Measurements from ENCODE around the gene C2CD2. TPM values are rescaled to one million over a fixed set of nuclear protein-coding genes. Genes with fewer than 3 reads are reported as not detected.
"Not testable (repeated sequence)": the region's sequence is repeated elsewhere in the genome, so short reads cannot be mapped to it uniquely, and the experiment has no call there.

The C2CD2 gene
- total RNA-seq, 1 experiment from 2014 or later = 21.7 TPM

- DNase-seq (ENCODE audit: low read depth) = no peak
Measured at GRCh38 chr21:41975391-41976272, 21.8 kb upstream of the C2CD2 start.

DNA sequence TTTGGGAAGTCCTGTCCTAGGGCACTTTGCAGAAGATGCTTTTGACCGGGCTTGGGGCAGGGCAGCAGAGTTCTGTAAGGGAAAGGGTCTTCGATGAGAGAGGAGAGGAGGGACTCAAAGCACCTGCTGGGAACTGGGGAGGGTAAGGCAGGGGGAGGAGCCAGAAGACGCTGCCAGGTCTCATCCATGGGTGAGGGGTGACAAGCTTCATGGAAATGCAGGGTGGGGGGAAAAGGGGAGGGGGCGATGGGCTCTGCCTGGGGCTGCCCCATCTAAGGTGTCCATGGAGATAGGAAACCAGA lies 20.9 kb upstream of the C2CD2 start:
- DNase-seq (ENCODE audit: low read depth) = no peak

DNA sequence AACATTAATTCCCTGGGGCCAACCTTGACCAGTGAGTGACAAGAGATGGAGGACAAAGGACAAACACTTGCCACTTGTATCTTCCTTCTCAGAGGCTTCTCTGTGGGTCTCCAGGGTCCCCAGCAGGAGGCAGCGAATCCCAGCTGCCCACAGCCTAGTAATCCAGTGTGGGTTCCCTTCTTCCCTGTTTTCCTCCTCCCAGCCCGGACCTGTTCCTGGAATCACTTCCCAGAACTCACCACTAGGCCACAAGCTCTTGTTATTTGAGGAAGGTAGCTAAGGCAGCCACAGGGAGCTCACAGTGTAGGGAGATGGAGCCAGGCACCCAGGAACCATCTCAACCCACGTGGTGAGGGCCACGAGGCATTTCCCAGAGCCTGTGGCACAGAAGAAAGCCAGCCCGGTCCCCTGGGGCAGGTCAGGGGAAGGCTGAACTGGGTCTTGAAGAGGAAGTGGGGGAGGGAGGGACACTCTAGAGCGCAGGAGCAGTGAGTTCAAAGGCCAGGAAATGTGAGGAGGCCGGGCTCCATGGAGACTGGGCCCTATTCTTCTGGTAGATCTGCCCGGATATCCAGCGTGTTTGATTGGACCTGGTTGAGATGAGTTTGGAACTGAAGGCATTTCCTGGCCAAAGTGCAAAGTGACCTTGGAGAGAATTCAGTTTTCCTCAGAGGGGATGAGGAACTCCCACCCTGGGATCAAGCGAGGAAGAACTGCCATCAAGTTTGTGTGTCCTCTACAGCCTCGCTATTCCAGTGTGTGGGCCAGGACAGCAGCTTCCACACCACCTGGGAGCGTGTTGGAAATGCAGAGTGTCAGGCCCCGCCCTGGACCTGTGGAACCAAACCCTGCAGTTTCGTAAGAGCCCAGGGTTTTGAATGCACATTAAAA lies 20.3 kb upstream of the C2CD2 start:
- DNase-seq (ENCODE audit: low read depth) = no peak

GRCh38 chr21:41973427-41973831 lies 19.6 kb upstream of the C2CD2 start:
- DNase-seq (ENCODE audit: low read depth) = no peak

GRCh38 chr21:41972511-41973205 lies 18.8 kb upstream of the C2CD2 start:
- no peak for DNase-seq (ENCODE audit: low read depth)

GRCh38 chr21:41971891-41972290 lies 18.1 kb upstream of the C2CD2 start:
- no peak for DNase-seq (ENCODE audit: low read depth)

DNA sequence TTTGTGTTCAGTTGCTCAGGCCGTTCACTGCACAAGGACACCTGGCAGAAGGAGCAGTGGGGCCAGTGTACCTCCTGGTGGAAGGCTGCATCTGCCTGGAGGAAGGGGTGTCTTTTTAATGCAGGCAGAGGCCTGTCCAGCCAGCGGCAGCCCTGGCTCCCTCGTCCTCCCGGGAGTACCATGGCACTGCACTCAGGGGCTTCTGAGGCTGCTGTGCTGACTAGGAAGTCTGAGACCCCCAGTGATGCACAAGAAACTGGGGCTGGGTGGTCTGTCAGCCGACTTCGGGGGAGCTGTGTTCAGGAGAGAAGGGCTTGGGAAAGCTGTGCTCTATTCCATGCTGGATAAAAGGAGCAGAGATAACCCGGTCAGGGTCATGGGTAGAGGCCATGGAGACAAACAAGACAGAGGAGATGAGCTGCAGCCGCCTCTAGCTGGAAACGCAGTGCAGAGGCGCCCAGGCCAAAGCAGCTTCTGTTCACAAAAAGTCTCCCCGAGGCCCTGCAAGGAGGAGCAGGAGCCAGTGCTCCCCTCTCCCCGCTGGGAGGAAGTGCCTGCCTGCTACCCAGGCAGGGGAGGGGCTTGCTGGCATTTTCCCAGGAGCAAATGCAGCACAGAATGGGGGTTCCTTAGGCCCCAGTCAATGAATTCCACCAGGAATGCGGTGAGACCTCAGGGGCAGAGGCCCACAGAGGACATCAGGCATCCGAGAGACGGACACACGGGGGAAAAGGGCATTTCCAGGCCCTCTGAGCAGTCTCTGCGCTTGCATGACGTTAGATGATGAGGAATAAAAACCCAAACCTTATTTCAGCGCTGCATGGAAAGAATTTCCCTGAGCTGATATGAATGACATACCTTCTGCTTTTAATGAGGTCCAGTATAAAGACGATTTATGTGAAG lies 17.2 kb upstream of the C2CD2 start:
- no peak for DNase-seq (ENCODE audit: low read depth)

DNA sequence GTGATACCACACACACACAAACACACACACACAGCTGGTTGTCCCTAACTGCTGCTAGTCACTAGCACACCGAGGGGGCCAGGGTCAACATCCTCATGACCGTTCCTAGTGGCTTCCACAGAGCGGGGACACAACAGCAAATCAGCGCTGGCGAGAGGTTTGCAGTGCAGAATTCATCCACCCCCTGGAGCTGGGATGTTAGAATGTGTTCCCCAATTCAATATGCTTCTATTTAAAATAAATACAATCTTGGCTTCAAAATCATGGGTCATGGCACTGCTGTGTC lies 16.2 kb upstream of the C2CD2 start:
- no peak for DNase-seq (ENCODE audit: low read depth)

DNA sequence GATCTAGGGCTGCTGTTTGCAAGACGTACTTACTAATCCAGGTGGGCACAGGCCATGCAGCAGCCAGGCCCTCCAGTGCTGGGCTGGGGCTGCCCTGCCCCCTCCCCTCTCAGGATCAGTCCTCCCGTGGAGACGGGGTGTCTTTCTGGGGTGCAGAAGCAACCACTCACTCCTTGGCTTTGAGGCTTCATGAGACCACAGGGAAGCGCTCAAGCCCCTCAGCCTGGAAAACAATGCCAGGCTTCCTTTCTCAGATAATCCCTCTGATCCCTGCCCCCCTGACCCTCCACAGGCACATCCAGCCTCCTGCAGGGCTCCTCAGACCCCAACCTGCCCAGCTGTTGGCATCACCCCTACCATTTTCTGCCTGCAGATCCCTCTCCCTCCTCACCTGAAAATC lies 13.9 kb upstream of the C2CD2 start:
- no peak for DNase-seq (ENCODE audit: low read depth)

GRCh38 chr21:41966872-41967621 lies 13.2 kb upstream of the C2CD2 start:
- DNase-seq (ENCODE audit: low read depth) = no peak

DNA sequence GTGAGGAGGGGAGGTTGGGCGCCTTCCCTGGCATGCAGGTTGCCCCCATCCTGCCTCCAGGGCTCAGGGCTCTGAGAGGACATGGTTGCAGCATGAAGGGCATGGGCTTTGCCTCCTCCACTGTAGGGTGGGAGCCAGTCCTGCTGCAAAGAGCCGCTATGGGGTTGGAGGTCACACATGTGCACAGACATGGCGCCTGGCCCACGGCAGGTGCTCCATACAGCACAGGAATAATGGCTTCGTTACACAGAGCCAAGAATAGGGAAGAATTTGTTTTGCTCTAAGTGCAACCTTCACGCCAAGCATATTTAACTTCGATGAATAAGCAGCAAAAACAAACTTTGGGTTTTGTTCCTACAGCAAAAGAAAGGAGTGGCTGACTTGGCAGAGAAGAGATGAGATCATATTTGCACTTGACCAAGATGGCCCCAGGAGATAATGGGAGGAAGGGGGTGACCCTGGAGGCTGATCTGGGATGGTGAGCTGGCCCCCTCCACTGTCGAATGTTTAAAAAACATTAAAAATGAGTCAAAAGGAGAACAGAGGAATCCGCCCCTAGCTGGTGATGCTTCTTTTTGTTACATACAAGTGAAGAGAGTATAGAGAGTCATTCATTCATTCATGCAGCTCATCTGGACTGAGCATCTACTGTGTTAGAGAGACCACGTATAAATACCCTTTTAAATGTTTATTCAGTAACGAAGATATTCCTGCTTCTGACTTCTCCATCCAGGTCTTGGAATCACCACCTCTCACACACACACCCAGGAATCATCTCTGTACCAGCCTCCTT lies 12.4 kb upstream of the C2CD2 start:
- peak; percentile 28 for DNase-seq (ENCODE audit: low read depth)

DNA sequence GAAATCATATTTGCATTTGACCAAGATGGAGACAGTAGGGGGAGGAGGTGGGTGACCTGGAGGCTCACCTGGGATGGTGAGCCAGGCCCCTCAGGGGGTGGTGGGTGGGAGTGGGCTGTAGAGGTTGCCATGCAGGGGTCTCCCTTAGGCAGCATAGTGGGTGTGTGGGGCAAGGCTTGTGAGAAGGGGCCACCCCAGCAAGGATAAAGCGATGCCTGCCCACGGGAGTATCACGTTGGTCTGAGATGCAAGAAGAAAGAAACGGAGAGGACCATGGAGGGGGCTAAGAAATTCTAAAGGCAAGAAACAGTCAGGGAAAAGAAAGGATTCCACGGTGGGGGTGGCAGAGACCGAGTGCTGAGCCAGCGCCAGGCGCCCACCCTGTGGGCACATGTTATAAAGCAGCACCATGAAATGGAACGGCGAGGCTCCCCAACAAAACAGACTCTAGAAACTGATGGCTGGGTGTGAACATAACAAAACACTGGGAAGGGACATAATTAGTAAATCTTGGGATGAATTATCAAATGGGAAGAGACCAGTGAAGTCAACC lies 11.7 kb upstream of the C2CD2 start:
- DNase-seq (ENCODE audit: low read depth) = no peak

GRCh38 chr21:41965045-41965444 lies 11.2 kb upstream of the C2CD2 start:
- DNase-seq (ENCODE audit: low read depth) = no peak

DNA sequence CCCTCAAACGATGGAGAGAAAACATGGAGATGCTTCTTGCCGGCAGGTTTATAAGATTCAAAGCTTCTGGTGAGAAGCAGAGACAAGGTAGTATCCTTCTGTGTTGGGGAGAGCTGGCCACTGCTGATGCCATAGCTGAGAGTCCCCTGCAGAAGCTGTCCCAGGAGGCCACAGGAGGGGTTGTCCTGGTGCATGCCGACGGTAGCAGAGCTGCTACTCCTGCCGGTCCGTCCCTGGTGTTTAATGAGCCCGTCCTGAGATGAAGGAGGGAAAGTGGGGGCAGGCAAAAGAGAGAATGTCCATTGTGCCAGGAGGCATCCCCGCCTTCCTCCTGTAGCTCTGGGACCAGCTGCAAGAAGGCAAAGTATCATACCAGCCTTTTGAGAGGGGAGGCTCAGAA lies 10.4 kb upstream of the C2CD2 start:
- no peak for DNase-seq (ENCODE audit: low read depth)

DNA sequence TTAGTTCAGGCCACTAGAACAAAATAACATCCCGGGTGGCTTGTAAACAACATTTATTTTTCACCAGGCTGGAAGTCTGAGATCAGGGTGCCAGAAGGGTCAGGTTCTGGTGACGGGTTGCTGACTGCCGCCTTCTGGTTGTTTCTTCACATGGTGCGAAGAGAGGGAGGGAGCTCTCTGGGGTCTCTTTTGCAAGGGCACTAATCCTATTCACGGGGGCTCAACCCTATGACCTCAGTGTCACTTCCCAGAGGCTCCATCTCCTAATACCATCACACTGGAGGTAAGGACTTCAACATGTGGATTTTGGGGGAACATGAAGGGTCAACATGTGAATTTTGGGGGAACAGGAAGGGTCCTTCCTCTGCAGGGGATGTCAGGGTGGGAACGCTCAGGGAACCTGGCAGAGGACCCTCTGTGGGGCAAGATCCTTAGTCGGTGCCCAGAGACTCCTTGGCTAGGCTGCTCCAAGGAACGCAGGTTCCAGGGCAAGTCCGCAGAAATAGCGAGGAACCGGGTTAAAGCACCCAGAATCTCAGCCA lies 8.7 kb upstream of the C2CD2 start:
- DNase-seq (ENCODE audit: low read depth) = no peak

DNA sequence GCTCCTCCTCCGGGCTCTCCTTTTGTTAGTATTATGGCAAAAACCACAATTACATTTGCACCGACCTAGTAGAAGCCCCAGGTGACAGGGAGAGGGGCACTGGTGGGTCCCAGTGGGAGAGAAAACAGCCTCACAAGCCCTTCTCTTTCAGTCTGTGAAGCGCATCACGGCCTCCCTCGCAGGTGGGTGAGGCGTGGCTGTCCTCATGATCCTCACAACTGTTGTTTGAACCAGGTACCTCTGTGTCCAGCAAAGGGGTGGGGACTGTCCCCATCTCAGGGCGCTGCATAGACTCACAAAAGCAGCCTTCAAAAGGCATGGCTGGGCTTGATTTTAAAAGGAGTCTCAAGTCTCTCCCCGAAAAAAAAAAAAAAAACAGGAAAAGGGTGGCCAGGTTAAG lies 7.9 kb upstream of the C2CD2 start:
- DNase-seq (ENCODE audit: low read depth) = no peak

DNA sequence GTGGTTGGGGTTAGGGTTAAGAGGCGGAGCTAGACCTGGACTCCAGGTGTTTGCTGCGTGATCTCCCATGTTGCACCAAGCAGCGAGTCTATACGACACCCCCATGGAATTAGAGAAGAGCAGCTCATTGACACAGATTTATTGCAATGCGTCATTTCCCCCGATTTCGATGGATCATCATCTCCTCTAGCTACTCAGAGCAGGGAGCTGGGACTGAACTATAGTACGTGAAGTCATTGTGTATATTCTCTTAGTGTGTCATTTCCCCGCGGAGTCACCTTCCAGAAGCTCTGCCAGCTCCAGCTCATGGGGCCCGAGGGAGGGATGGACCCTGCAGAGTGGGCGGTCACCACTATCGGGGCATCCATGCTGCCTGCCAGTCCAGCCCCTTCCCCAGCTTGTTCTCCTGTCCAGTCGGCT lies 7.5 kb upstream of the C2CD2 start:
- DNase-seq (ENCODE audit: low read depth) = peak; percentile 95

DNA sequence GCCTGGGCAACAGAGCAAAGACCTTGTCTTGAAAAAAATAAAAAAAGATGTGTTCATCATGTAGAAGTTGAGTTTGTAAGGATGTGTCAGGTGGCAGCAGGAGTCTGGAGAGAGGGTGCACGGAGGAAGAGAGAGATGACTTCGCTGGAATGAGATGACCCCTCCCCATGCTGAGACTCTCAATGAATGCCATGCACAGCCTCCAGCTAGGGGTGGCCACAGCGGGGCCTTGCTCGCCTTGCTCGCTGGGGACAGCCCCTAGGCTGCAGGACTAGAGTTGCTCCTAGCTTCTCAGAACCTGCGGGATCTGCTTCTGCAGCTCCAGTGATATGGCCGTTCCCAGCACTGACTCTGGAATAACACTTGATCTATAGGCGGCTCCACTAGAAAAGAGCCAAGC lies 6.6 kb upstream of the C2CD2 start:
- DNase-seq (ENCODE audit: low read depth) = no peak

DNA sequence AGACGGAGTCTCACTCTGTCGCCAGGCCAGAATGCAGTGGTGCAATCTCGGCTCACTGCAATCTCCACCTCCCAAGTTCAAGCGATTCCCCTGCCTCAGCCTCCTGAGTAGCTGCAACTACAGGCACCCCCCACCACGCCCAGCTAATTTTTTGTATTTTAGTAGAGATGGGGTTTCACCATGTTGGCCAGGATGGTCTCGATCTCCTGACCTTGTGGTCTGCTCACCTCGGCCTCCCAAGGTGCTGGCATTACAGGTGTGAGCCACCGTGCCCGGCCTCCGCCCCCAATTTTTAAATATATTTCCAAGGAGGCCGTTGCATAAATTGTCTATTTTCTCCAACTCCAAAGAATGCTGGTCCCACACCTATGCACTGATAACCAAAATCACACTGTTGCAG lies 5.9 kb upstream of the C2CD2 start:
- not testable (repeated sequence) for DNase-seq (ENCODE audit: low read depth)

Data from HT1080 (cell line).